WTC11 (cell line): ENCODE data around the gene SLC7A14.

Experiments used
- CREB1 ChIP-seq: sonication (generic); formaldehyde crosslinking; IDR thresholded peaks from 2 replicates; pipeline ENCODE4 v1.8.0; 2023; ENCODE audit warnings: mild to moderate bottlenecking, missing genetic modification reagents
- CTCF ChIP-seq: fragments of 200-600 bp; IDR thresholded peaks from 2 replicates; pipeline ENCODE4 v1.8.0; 2022; ENCODE audit warnings: antibody characterized with exemption
- MAX ChIP-seq: sonication (generic); formaldehyde crosslinking; IDR thresholded peaks from 2 replicates; pipeline ENCODE4 v1.8.0; 2022; ENCODE audit warnings: mild to moderate bottlenecking, missing genetic modification reagents
- TF ChIP-seq, protein P1 (sequence below): sonication (generic); formaldehyde crosslinking; IDR thresholded peaks from 2 replicates; pipeline ENCODE4 v1.8.1; 2022; ENCODE audit warnings: mild to moderate bottlenecking, missing genetic modification reagents, moderate library complexity, borderline replicate concordance

DNA sequence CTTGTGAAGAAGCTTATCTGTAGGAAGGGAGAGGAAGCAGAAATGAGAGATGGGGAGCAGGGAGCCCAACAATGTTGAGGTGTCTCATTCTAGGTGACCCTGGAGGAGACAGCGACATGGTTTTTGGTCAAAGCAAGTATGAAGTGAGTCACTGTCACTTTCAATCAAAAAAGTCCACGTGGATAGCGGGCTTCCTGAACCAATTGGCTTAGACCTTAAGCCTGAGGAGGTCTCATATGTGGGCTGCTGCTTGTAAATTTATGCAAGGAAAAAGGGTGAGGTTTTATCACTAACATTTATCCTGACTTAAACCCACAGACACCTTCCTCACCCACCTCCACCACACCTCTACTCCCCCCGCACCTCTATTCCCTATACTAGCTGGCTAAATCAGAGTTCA lies 144.5 kb downstream of the SLC7A14 start:
- TF ChIP-seq, protein P1, sequence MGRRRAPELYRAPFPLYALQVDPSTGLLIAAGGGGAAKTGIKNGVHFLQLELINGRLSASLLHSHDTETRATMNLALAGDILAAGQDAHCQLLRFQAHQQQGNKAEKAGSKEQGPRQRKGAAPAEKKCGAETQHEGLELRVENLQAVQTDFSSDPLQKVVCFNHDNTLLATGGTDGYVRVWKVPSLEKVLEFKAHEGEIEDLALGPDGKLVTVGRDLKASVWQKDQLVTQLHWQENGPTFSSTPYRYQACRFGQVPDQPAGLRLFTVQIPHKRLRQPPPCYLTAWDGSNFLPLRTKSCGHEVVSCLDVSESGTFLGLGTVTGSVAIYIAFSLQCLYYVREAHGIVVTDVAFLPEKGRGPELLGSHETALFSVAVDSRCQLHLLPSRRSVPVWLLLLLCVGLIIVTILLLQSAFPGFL: no peak
- no peak for TF ChIP-seq CTCF
- no peak for TF ChIP-seq MAX (CRISPR knock-in tag)
- no peak for TF ChIP-seq CREB1 (CRISPR knock-in tag)
